NCI-H2029 treated with DMSO at 0.1 percent for 48 hours (cell line): ENCODE results near the gene MESP2.

Experiments used
- DNase-seq: peaks from one replicate; lab custom pipeline; 2025; lab: John Stamatoyannopoulos, UW

The MESP2 gene

DNA sequence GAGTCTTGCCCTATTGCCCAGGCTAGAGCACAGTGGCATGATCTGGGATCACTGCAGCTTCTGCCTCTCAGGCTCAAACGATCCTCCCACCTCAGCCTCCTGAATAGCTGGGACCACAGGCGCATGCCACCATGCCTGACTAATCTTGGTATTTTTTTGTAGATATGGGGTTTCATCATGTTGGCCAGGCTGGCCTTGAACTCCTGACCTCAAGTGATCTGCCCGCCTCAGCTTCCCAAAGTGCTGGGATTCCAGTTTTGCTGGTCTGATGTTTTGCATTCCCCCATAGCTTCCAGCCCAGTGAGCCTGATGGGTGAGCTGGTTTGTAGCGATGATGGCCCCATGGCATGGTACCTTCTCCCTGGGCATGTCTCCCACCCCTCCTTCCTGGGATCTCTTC is 20.4 kb upstream of the MESP2 start:
- no peak for DNase-seq

DNA sequence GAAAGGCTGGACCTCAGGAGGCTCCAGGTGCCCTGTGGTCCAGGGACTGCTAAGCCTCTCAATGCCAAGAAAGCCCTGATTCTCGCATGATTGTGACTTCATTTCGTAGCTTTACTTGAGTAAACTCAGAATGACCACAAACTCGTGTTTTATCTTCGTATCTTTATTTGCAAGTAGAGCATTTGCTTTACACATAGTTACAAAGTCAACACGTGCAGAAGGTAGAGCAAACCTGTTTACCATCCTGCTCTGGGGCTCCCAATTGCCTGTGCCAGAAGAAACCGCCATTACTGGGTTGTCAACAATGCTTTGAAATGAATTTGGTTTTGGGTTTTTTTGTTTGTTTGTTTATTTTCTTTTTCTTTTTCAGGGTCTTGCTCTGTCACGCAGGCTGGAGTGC is 19.2 kb upstream of the MESP2 start:
- DNase-seq, result no peak

DNA sequence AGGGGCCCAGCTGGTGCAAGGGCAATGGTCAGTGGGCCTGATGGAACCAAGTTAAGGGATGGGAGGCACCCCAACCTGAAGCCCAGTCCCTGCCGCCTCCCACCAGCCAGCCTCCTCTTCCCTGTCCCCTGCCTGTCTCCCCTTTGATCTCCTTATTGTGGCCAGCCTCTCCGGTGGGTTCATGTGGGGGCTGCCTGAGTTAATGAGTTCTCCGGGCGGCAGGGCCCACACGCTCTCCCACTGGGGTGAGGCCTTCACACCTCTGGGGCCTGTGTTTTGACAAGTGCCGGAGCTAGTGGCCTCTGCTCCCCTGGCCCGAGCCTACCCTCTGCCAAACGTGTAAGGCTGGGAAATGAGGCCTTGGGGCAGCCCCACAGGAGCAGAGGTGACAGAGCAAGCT is 17.8 kb upstream of the MESP2 start:
- DNase-seq, result no peak

DNA sequence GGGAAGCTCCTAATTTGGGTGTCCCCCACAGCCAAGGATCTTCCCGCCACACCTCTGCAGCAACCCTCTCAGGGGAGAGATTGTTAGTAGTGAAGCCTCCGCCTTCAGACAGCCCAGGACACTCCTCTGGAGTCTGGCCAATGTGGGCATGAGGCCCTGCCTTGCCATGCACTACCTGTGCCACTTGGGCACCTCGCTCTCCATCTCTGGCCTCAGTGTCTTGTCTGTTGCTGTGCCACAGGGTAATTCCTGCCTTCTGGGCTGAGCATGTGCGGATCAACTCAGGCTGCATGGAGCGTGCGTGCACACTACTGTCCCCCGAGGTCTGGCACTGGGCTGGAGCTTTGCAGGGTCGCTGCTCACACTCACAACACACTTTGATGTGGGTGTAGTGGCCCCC is 17.2 kb upstream of the MESP2 start:
- DNase-seq, result no peak

DNA sequence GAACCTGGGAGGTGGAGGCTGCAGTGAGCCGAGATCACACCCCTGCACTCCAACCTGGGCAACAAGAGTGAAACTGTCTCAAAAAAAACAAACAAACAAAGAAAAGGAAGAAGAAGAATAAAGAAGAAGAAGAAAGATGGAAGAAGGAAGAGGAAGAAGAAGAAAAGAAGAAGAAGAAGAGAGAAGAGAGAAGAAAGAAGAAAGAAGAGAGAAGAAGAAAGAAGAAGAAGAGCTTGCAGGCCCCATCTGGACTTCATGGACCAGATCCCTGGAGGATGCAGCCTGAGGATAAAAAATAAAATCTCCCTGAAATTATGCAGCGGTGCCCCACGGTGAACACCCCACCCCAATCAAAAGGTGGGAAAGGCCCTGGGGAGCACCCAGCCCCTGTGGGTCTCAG is 16.3 kb upstream of the MESP2 start:
- no peak for DNase-seq

GRCh38 chr15:89760303-89761008 is 15.7 kb upstream of the MESP2 start:
- DNase-seq, result no peak

DNA sequence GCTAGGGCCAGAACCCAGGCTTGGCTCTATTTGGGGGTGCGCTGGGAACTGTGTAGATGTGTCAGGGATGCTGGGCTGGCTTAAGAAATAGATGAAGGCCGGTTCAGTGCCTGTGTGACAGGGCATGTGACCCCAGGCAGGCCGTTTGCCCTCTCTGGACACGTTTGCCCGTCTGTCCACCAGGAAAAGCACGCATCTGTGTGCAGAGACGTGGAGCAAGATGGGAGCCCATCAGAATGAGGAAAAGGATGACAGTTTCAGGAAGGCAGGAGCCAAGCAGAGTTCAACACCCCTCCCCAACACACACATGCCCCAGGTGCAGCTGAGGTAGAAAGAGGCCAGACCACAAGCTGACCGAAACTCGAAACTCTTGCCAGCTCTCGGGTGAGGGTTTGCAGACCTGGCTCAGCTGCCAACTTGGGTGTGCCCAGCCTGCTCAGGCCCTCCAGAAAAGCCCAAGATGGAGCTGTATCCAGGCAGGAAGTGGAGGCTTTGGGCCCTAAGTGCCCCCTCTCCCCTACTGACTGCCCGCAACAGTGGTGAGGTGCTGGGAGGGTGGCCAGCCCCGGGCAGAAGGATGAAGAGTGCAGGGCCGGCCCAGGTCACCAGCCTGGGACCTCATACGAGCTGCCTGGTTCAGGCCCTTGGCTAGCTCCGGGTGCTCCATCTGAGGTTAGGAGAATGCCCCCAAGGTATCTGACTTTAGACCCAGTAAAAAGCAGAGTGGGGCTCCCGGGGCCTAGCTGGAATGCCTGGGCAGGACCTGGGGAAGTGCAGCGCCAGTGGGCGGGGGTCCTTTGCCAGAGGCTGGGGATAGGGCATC is 14.9 kb upstream of the MESP2 start:
- no peak for DNase-seq

- no peak for DNase-seq
Measured at GRCh38 chr15:89761929-89762328, 14.2 kb upstream of the MESP2 start.

- no peak for DNase-seq
Measured at GRCh38 chr15:89765694-89766093, 10.4 kb upstream of the MESP2 start.

DNA sequence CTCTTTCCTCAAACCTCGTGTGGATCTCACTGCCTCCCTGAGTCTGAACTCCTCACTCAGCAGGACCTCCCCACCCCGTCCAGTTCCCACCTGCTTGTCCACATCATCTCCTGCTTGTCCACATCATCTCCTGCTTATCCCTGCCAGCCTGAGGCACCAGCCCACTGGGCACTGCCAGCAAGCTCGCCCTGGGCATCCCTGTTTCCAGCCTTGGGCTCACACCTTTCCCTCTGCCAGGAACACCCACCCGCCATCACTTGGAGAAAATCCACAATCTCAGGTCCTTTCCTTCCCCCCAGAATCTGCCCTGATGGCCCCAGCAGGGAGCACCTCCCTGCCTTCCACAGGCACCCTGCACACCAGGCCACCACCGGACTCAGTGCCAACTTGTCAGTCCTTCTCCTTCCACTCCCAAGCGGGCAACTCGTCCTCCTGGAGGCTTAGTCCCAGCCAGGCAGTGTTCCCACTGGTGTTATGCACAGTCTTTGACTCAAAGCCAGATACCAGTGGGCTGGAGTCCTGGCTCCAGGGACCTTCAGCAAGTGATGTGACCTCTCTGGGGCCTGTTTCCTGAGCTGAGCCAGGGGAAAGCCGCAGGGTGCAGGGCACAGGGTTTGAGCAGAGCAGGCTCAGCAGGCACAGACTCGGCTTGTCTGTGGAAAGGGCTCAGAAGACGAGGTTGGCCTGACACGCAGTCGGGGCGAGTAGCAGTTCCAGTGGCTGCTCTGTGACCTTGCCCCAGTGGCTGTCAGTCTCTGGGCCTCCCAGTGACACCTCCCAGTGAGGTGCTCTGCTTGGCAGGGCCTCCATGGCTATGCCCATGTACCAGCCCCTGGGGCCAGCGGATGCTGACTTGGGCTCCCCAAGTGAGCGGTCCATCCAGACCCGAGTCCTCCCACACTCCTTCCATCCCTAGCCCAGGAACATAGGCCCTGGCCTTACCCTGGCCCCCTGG is 9.5 kb upstream of the MESP2 start:
- DNase-seq, result no peak

- DNase-seq, result no peak
Measured at GRCh38 chr15:89767411-89767915, 8.7 kb upstream of the MESP2 start.

GRCh38 chr15:89768071-89768500 is 8.0 kb upstream of the MESP2 start:
- no peak for DNase-seq

DNA sequence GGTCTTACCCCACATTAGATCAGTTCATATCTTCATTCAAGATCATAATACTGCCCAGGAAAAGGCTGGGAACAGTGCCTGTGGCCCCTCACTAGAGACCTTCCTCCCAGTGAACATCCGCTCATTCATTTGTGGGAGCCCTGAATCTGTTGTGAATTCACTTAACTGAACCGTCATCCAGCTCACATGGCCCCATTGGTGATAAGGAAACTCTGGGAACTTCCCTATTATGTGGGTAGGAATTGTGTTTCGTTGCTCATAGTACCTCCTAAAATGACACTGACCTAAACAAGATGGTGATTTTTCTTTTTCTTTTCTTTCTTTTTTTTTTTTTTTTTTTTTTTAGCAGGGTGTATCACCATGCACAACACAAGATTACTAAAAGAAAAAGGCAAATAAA is 6.8 kb upstream of the MESP2 start:
- DNase-seq, result no peak

DNA sequence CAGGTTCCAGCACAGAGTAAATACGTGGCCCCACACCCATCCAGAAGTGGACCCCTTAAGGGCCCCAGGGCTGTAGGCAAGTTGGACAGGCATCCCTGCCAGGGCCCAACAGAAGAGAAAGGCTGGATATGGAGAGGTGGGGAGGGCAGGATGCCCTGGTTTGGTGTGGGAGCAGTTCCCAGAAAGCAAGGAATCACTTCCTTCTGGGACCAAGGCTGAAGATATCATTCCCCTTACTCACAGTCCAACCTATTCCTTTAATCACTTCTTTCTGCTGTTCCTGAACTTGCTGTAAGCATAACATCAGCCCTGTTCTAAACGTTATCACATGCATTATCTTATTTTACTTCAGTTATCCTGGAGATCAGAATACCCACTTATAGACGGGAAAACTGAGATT is 6.1 kb upstream of the MESP2 start:
- no peak for DNase-seq

- no peak for DNase-seq
Measured at GRCh38 chr15:89772932-89773583, 3.1 kb upstream of the MESP2 start.

GRCh38 chr15:89774492-89774891 is 1.6 kb upstream of the MESP2 start:
- DNase-seq, result no peak

GRCh38 chr15:89775815-89776214 is 317 bp upstream of the MESP2 start:
- DNase-seq, result no peak

DNA sequence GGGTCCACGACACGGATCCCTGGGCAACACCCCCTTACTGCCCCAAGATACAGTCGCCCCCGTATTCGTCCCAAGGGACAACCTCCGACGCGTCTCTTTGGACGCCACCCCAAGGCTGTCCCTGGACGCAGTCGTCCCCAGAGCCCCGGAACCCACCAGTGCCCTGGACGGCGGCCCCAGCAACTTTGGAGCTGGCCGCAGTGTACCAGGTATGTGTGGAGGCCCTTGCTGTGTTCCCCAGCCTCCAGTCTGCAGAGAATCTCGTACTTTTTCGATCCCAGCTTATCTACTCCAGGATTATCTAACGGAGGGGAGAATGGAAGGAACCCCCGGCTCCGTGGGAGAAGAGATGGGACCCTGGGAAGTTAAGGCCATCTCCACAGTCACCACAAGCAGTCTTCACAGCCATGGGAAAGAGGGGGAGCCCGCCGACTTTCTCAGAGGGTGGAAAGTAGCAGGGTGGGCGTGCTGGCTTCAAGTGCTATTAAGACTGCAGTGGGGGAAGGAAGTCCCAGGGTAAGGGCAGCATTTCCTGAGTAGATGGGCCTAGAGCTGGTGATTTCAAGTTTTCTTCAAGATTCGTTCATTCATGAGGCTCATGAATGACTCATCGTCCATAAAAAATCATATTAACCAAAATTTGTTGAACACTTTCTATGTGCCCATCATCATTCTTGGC is 1.1 kb downstream of the MESP2 start:
- DNase-seq, result no peak

GRCh38 chr15:89777782-89778380 is 1.7 kb downstream of the MESP2 start:
- no peak for DNase-seq

GRCh38 chr15:89778861-89779260 is 2.7 kb downstream of the MESP2 start:
- no peak for DNase-seq

DNA sequence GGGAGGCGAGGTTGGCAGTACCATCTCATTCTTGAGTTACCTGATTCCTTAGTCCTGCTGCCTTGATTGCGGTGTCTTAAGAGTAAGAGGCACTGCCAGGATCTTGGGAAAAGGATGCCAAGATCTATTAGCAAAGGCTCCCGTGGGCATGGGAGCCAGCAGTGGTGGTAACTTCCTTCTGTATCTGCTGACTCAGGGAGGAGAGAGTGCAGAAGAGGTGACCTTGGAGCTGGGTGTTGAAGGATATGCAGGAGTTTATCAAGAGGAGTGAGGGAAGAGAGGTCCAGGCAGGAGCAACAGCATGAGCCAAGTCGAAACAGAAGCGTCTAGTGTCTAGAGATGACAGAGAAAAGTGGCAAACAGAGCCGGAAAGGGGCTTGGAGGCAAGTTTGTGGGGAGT is 4.5 kb downstream of the MESP2 start:
- DNase-seq, result no peak
